HFF-Myc (cell line): ENCODE results near the gene VWDE.

Experiments
- DNase-seq: peaks from one replicate; pipeline ENCODE4 v3.0.0-alpha.2; 2011; ENCODE audit warnings: low read depth; ENCODE audit errors: extremely low read depth
- H3K4me3 ChIP-seq: replicated peaks from 2 replicates; pipeline ENCODE4 v1.5.1; 2011; ENCODE audit warnings: low read depth, mild to moderate bottlenecking, control low read depth, low read length
- CTCF ChIP-seq: IDR thresholded peaks from 2 replicates; pipeline ENCODE4 v1.5.1; 2012; ENCODE audit warnings: mild to moderate bottlenecking, low read depth, low read length, control low read depth; ENCODE audit errors: missing control alignments

VWDE gene

GRCh38 chr7:12303495-12303894 is 100.2 kb downstream of the VWDE start:
- no peak for DNase-seq
- H3K4me3 ChIP-seq: no peak overlapping the region
- TF ChIP-seq CTCF: no peak

GRCh38 chr7:12303062-12303461 is 100.6 kb downstream of the VWDE start:
- TF ChIP-seq CTCF: no peak
- no peak overlapping the region for H3K4me3 ChIP-seq
- no peak for DNase-seq

- no peak for TF ChIP-seq CTCF
Observed at GRCh38 chr7:12300415-12300814, 103.2 kb downstream of the VWDE start.

GRCh38 chr7:12299367-12299766 is 104.3 kb downstream of the VWDE start:
- H3K4me3 ChIP-seq: no peak overlapping the region
- no peak for TF ChIP-seq CTCF
- DNase-seq: no peak

More at GRCh38 chr7:12300415-12300814, 103.2 kb downstream of the VWDE start:
- DNase-seq: no peak
- no peak overlapping the region for H3K4me3 ChIP-seq

GRCh38 chr7:12297283-12298108 is 106.2 kb downstream of the VWDE start:
- H3K4me3 ChIP-seq: no peak overlapping the region
- no peak for TF ChIP-seq CTCF
- DNase-seq: no peak

GRCh38 chr7:12296051-12296570 is 107.6 kb downstream of the VWDE start:
- TF ChIP-seq CTCF: no peak
- no peak for DNase-seq

More at GRCh38 chr7:12296051-12296570, 107.6 kb downstream of the VWDE start:
- no peak overlapping the region for H3K4me3 ChIP-seq
